Mucosa of rectum (tissue), 2 donors: Measurements from ENCODE around the gene C12orf75.

ENCODE experiments used
- H3K27ac ChIP-seq, 2 donors: one replicate each; pipeline ENCODE4 v1.7.0; 2013; ENCODE audit warnings: inconsistent platforms in 2 of 2, low read depth in 2 of 2, low read length in 2 of 2
- H3K27me3 ChIP-seq, 2 donors: one replicate each; pipeline ENCODE4 v1.7.0; 2013; ENCODE audit warnings: low read length in 2 of 2; ENCODE audit not compliant: control insufficient read depth in 2 of 2, insufficient read depth in 2 of 2
- H3K36me3 ChIP-seq, 2 donors: one replicate each; pipeline ENCODE4 v1.7.0; 2013; ENCODE audit warnings: low read length in 2 of 2; ENCODE audit not compliant: control insufficient read depth in 2 of 2, insufficient read depth in 2 of 2
- H3K4me1 ChIP-seq, 2 donors: one replicate each; pipeline ENCODE4 v1.7.0; 2013; ENCODE audit warnings: low read length in 2 of 2, mild to moderate bottlenecking in 1 of 2; ENCODE audit not compliant: control insufficient read depth in 2 of 2, insufficient read depth in 2 of 2
- H3K4me3 ChIP-seq, 2 donors: one replicate each; pipeline ENCODE4 v1.7.0; 2013; ENCODE audit warnings: low read length in 2 of 2
- H3K9ac ChIP-seq, 2 donors: one replicate each; pipeline ENCODE4 v1.7.0; 2013; ENCODE audit warnings: low read length in 2 of 2, low read depth in 1 of 2, mild to moderate bottlenecking in 1 of 2
- H3K9me3 ChIP-seq, 2 donors: one replicate each; pipeline ENCODE4 v1.7.0; 2013; ENCODE audit warnings: low read length in 2 of 2; ENCODE audit not compliant: control insufficient read depth in 2 of 2
- donor health status: healthy.
- donor health status: Normal muscosa, but diverticular disease.

C12orf75 gene

GRCh38 chr12:105386431-105386830, 55.9 kb downstream of the C12orf75 start:
- Histone ChIP-seq H3K4me3 (no peak overlapping the region), H3K9ac (no peak overlapping the region), H3K27me3 (no peaks in the 10 kb centered on the region), H3K27ac (no peak overlapping the region), H3K4me1 (peaks cover 2 to 5% of the 10 kb centered on the region in 2 donors), H3K9me3 (no peaks in the 10 kb centered on the region), H3K36me3 (no peaks in the 10 kb centered on the region)

- H3K27ac ChIP-seq: no peak overlapping the region
- H3K27me3 ChIP-seq: no peaks in the 10 kb centered on the region
- no peaks in the 10 kb centered on the region for H3K36me3 ChIP-seq
- H3K4me1 ChIP-seq: no peaks in the 10 kb centered on the region
- no peak overlapping the region for H3K9ac ChIP-seq
- no peak overlapping the region for H3K4me3 ChIP-seq
- no peaks in the 10 kb centered on the region for H3K9me3 ChIP-seq
These were observed 60.7 kb downstream of the C12orf75 start for GRCh38 chr12:105391231-105391630.

DNA sequence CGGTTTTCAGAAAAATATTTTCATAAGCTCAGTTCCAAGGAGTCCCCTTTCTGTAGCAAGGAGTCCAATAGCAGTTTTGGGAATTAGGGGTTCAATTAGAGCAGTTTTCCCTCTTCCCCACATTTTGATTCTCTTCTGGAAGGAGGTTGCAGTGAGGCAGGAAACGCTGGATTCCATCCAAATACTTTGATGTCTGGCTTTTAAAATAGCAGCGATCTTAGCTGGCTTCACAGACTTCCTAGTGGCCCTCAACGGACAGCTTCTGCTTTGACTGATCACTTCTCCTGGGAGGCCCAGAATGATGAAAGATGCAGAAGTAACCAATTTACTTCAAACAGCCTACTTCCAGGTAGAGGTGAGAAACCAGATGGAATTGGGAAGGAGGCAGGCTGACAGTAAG, 63.1 kb downstream of the C12orf75 start:
- Histone ChIP-seq H3K4me3 (no peak overlapping the region), H3K9me3 (peaks cover 0 to 2% of the 10 kb centered on the region in 2 donors), H3K27ac (no peak overlapping the region), H3K9ac (no peak overlapping the region), H3K36me3 (no peaks in the 10 kb centered on the region), H3K27me3 (no peaks in the 10 kb centered on the region), H3K4me1 (no peaks in the 10 kb centered on the region)

DNA sequence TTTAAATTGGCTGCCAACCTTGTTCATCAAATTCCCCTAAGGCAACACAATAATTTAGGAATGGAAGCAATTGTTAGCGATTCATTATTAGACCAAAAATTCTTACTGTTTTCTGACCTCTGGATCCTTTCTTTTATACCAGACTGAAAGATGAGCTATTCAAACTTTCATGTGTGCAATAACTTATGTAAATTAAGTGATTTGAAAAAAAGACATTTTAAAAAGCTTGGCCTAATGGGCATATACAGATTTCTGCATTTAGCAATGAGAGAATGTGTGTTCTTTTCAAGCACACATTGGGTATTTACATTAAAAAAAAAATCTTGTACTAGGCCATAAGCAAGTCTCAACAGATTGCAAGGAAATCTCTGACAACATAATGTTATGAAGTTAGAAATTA, 65.5 kb downstream of the C12orf75 start:
- Histone ChIP-seq H3K4me1 (no peaks in the 10 kb centered on the region), H3K4me3 (no peak overlapping the region), H3K36me3 (no peaks in the 10 kb centered on the region), H3K27ac (no peak overlapping the region), H3K9me3 (peaks cover 0 to 2% of the 10 kb centered on the region in 2 donors), H3K27me3 (no peaks in the 10 kb centered on the region), H3K9ac (no peak overlapping the region)

DNA sequence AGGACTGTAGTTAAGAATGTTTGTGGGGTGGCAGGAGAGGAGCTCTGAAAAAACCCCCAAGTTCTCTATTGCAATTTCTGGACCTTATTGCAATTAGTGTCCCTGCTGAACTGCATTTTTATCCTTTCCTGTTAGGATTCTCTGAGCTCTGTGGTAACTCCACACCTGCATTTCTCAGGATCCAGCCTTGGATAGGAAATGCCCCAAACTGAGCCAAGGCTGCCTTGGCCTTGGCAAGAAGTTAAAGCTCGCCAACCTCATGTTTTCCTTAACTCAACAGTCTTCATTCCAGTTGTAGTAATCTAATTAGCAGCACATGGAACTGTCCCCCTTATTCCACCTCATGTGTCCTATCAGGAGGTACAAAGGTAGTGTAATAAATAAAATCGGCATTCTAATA, 66.5 kb downstream of the C12orf75 start:
- no peaks in the 10 kb centered on the region for H3K36me3 ChIP-seq
- H3K27ac ChIP-seq: no peak overlapping the region
- H3K4me1 ChIP-seq: no peaks in the 10 kb centered on the region
- H3K4me3 ChIP-seq: no peak overlapping the region
- H3K9ac ChIP-seq: no peak overlapping the region
- H3K9me3 ChIP-seq: peaks cover 0 to 2% of the 10 kb centered on the region in 2 donors
- no peaks in the 10 kb centered on the region for H3K27me3 ChIP-seq

- peaks cover 0 to 2% of the 10 kb centered on the region in 2 donors for H3K9me3 ChIP-seq
- H3K27me3 ChIP-seq: no peaks in the 10 kb centered on the region
- no peaks in the 10 kb centered on the region for H3K4me1 ChIP-seq
- H3K4me3 ChIP-seq: no peak overlapping the region
- H3K27ac ChIP-seq: no peak overlapping the region
- no peaks in the 10 kb centered on the region for H3K36me3 ChIP-seq
- H3K9ac ChIP-seq: no peak overlapping the region
These were observed 68.4 kb downstream of the C12orf75 start for GRCh38 chr12:105398930-105399329.

GRCh38 chr12:105399428-105400081, 69.1 kb downstream of the C12orf75 start:
- Histone ChIP-seq H3K27me3 (no peaks in the 10 kb centered on the region), H3K9ac (no peak overlapping the region), H3K9me3 (peaks cover 0 to 2% of the 10 kb centered on the region in 2 donors), H3K36me3 (no peaks in the 10 kb centered on the region), H3K27ac (no peak overlapping the region), H3K4me1 (no peaks in the 10 kb centered on the region), H3K4me3 (no peak overlapping the region)

GRCh38 chr12:105400227-105400626, 69.7 kb downstream of the C12orf75 start:
- Histone ChIP-seq H3K4me1 (no peaks in the 10 kb centered on the region), H3K27ac (no peak overlapping the region), H3K36me3 (no peaks in the 10 kb centered on the region), H3K9me3 (peaks cover 0 to 2% of the 10 kb centered on the region in 2 donors), H3K9ac (no peak overlapping the region), H3K4me3 (no peak overlapping the region), H3K27me3 (no peaks in the 10 kb centered on the region)

GRCh38 chr12:105401198-105401597, 70.7 kb downstream of the C12orf75 start:
- Histone ChIP-seq H3K36me3 (no peaks in the 10 kb centered on the region), H3K27ac (no peak overlapping the region), H3K4me1 (no peaks in the 10 kb centered on the region), H3K4me3 (no peak overlapping the region), H3K27me3 (no peaks in the 10 kb centered on the region), H3K9ac (no peak overlapping the region), H3K9me3 (peaks cover 0 to 2% of the 10 kb centered on the region in 2 donors)

DNA sequence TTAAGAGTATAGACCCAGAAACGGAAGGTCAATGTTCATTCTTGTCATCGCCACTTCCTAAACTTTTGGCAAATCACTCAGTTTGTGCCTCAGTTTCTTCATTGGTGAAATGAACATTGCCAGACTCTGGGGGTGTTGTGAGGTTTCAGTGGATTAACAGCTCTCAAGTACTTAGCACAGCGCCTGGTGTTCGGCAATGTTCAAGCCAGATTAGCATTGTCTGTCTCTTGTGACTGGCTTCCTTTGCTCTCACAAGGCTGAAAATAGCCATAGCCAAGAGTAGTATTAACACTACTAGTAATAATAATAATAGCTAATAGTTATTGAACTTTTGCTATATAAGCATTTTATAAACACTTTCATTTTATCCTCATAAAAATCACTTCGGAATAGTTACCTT, 71.9 kb downstream of the C12orf75 start:
- no peak overlapping the region for H3K4me3 ChIP-seq
- peaks cover 0 to 2% of the 10 kb centered on the region in 2 donors for H3K9me3 ChIP-seq
- no peaks in the 10 kb centered on the region for H3K4me1 ChIP-seq
- H3K36me3 ChIP-seq: no peaks in the 10 kb centered on the region
- no peaks in the 10 kb centered on the region for H3K27me3 ChIP-seq
- no peak overlapping the region for H3K27ac ChIP-seq
- H3K9ac ChIP-seq: no peak overlapping the region
